Measurements from ENCODE around the gene ZBTB20.

The ZBTB20 gene

DNA sequence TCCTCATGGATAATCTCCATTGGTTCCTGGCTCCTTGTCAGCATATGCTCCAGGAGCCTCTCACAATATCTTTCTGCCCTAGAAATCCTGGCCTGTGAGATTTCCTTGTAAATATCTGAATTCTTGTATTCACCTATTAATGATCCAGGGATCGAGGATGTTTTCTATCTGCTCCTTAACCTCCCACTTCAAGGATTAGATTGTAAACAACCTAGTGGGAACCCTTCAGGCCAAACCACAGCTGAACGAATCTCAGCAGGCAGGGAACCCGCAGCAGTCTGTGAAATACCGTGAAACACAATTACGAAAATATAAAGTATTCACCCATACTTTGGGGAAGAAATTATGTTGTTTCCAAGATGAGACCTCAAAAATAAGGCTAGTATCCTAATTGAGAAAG, 637.3 kb downstream of the ZBTB20 start:
- H3K79me2 ChIP-seq (ENCODE audit: low read length): no peaks in the 10 kb centered on the region
- no peak for DNase-seq
- H3K4me2 ChIP-seq (ENCODE audit: low read depth, low read length): no peak overlapping the region
- H3K4me1 ChIP-seq (ENCODE audit: low read length): no peaks in the 10 kb centered on the region
- peaks cover 28% of the 10 kb centered on the region for H3K27me3 ChIP-seq (replicated peaks; ENCODE audit: insufficient read depth, low read length)
- TF ChIP-seq EZH2 (optimal IDR thresholded peaks at IDR 0.05; ENCODE audit: low read depth, low read length): no peak
- no peak for TF ChIP-seq EZH2phosphoT487 (IDR thresholded peaks at IDR 0.05; ENCODE audit: low read length)
- TF ChIP-seq, protein P1, sequence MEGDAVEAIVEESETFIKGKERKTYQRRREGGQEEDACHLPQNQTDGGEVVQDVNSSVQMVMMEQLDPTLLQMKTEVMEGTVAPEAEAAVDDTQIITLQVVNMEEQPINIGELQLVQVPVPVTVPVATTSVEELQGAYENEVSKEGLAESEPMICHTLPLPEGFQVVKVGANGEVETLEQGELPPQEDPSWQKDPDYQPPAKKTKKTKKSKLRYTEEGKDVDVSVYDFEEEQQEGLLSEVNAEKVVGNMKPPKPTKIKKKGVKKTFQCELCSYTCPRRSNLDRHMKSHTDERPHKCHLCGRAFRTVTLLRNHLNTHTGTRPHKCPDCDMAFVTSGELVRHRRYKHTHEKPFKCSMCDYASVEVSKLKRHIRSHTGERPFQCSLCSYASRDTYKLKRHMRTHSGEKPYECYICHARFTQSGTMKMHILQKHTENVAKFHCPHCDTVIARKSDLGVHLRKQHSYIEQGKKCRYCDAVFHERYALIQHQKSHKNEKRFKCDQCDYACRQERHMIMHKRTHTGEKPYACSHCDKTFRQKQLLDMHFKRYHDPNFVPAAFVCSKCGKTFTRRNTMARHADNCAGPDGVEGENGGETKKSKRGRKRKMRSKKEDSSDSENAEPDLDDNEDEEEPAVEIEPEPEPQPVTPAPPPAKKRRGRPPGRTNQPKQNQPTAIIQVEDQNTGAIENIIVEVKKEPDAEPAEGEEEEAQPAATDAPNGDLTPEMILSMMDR (IDR thresholded peaks at IDR 0.05; ENCODE audit: low read length): no peak
- H3F3A ChIP-seq (ENCODE audit: insufficient read depth, low read length): no peaks in the 10 kb centered on the region
- no peaks in the 10 kb centered on the region for H3K9me3 ChIP-seq (replicated peaks; ENCODE audit: insufficient read depth, low read length)
- H3K9me2 ChIP-seq (replicated peaks; ENCODE audit: insufficient read depth, low read length): no peaks in the 10 kb centered on the region
- no peak overlapping the region for H2AFZ ChIP-seq (ENCODE audit: low read length)
- H3K36me3 ChIP-seq (replicated peaks; ENCODE audit: insufficient read depth, low read length): no peaks in the 10 kb centered on the region
- H3K4me3 ChIP-seq (ENCODE audit: low read length): no peak overlapping the region
- no peaks in the 10 kb centered on the region for H4K20me1 ChIP-seq (ENCODE audit: insufficient read depth, low read length)
- H3K27ac ChIP-seq (ENCODE audit: low read length): no peak overlapping the region
- H3K9ac ChIP-seq (ENCODE audit: low read length): no peak overlapping the region

DNA sequence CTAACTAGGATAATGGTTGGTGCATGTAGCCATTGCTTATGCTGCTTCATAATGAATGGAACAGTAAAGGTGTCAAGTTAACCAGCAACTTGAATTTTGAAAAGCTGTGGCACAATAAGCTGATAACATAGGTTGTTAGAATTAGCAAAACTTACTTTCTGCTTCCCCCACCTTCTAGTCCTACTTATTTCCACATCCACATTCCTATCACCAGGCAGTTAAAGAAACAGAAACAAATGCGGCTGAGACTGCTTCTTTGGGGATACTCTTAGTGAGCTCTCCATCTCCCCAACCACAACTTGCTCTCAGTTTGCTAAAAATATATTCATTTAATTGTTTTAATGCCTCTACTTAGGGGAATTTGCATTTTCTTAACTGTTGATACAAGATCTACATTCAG, 638.1 kb downstream of the ZBTB20 start:
- Histone ChIP-seq H2AFZ (ENCODE audit: low read length) (no peak overlapping the region), H3K79me2 (ENCODE audit: low read length) (no peaks in the 10 kb centered on the region), H3K9me2 (replicated peaks; ENCODE audit: insufficient read depth, low read length) (no peaks in the 10 kb centered on the region), H3K27me3 (replicated peaks; ENCODE audit: insufficient read depth, low read length) (peaks cover 36% of the 10 kb centered on the region), H3K4me1 (ENCODE audit: low read length) (no peaks in the 10 kb centered on the region), H3F3A (ENCODE audit: insufficient read depth, low read length) (no peaks in the 10 kb centered on the region), H3K9ac (ENCODE audit: low read length) (no peak overlapping the region), H3K4me2 (ENCODE audit: low read depth, low read length) (no peak overlapping the region), H3K36me3 (replicated peaks; ENCODE audit: insufficient read depth, low read length) (no peaks in the 10 kb centered on the region), H3K4me3 (ENCODE audit: low read length) (no peak overlapping the region), H3K27ac (ENCODE audit: low read length) (no peak overlapping the region), H3K9me3 (replicated peaks; ENCODE audit: insufficient read depth, low read length) (no peaks in the 10 kb centered on the region), H4K20me1 (ENCODE audit: insufficient read depth, low read length) (no peaks in the 10 kb centered on the region)
- no peak for DNase-seq
- TF ChIP-seq EZH2phosphoT487 (IDR thresholded peaks at IDR 0.05; ENCODE audit: low read length): no peak
- no peak for TF ChIP-seq EZH2 (optimal IDR thresholded peaks at IDR 0.05; ENCODE audit: low read depth, low read length)
- TF ChIP-seq, protein P1 (IDR thresholded peaks at IDR 0.05; ENCODE audit: low read length): no peak

DNA sequence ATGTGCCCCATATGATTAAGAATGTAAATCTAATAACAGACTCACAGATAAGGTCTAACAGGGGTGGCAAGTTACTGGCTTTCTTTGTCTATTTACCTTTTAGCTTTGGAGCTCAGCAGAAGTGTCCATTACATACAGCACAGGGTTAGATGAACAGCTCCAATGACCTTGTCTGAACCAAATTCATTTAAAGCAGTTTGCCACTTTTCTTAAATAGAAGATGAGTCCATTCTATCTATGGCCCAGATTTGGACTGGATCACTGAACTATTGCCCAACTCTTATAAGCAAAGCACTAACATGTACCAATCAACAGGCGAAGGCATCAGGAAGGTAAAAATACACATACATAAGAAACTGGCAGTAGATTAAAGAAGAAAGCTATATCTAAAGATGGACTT, 638.9 kb downstream of the ZBTB20 start:
- Histone ChIP-seq H3K9me2 (replicated peaks; ENCODE audit: insufficient read depth, low read length) (no peaks in the 10 kb centered on the region), H3K27me3 (replicated peaks; ENCODE audit: insufficient read depth, low read length) (peaks cover 44% of the 10 kb centered on the region), H3K9me3 (replicated peaks; ENCODE audit: insufficient read depth, low read length) (no peaks in the 10 kb centered on the region), H3K79me2 (ENCODE audit: low read length) (no peaks in the 10 kb centered on the region), H4K20me1 (ENCODE audit: insufficient read depth, low read length) (no peaks in the 10 kb centered on the region), H3K36me3 (replicated peaks; ENCODE audit: insufficient read depth, low read length) (no peaks in the 10 kb centered on the region), H3F3A (ENCODE audit: insufficient read depth, low read length) (no peaks in the 10 kb centered on the region), H3K4me2 (ENCODE audit: low read depth, low read length) (no peak overlapping the region), H3K9ac (ENCODE audit: low read length) (no peak overlapping the region), H3K4me3 (ENCODE audit: low read length) (no peak overlapping the region), H3K4me1 (ENCODE audit: low read length) (no peaks in the 10 kb centered on the region), H2AFZ (ENCODE audit: low read length) (no peak overlapping the region), H3K27ac (ENCODE audit: low read length) (no peak overlapping the region)
- TF ChIP-seq, protein P1 (IDR thresholded peaks at IDR 0.05; ENCODE audit: low read length): no peak
- no peak for TF ChIP-seq EZH2 (optimal IDR thresholded peaks at IDR 0.05; ENCODE audit: low read depth, low read length)
- TF ChIP-seq EZH2phosphoT487 (IDR thresholded peaks at IDR 0.05; ENCODE audit: low read length): no peak
- no peak for DNase-seq

All from MM.1S (cell line).